GM23338 (cell line): ENCODE results near the gene PDIA5. TPM values are rescaled to one million over a fixed set of nuclear protein-coding genes. Genes with fewer than 3 reads are reported as not detected.

Source experiments
- CREB1 ChIP-seq: fragments of 250-450 bp; sonication (Bioruptor Pico); IDR thresholded peaks from 2 replicates; pipeline ENCODE4 v1.5.0; 2020; ENCODE audit warnings: low read depth, mild to moderate bottlenecking, moderate library complexity
- ETS1 ChIP-seq: IDR thresholded peaks from 2 replicates; pipeline ENCODE4 v1.6.1; 2016; ENCODE audit warnings: antibody characterized with exemption
- EZH2 ChIP-seq: fragments of 200-600 bp; sonication (generic); IDR thresholded peaks from one replicate; pipeline ENCODE4 v1.8.0; 2017; ENCODE audit warnings: antibody characterized with exemption, mild to moderate bottlenecking, low read depth; ENCODE audit not compliant: unreplicated experiment
- EZH2phosphoT487 ChIP-seq: fragments of 200-600 bp; sonication (generic); IDR thresholded peaks from one replicate; pipeline ENCODE4 v1.8.1; 2018; ENCODE audit warnings: antibody characterized with exemption; ENCODE audit not compliant: unreplicated experiment
- JUNB ChIP-seq: IDR thresholded peaks from one replicate; pipeline ENCODE4 v1.6.1; 2016; ENCODE audit warnings: antibody characterized with exemption; ENCODE audit not compliant: unreplicated experiment
- POLR2AphosphoS5 ChIP-seq: IDR thresholded peaks from 2 replicates; pipeline ENCODE4 v1.6.1; 2016; ENCODE audit warnings: antibody characterized with exemption, low read depth
- REST ChIP-seq: IDR thresholded peaks from one replicate; pipeline ENCODE4 v1.6.1; 2018; ENCODE audit warnings: antibody characterized with exemption; ENCODE audit not compliant: unreplicated experiment
- ZNF114 ChIP-seq: fragments of 250-450 bp; sonication (Bioruptor Pico); IDR thresholded peaks from 2 replicates; pipeline ENCODE4 v1.5.0; 2020; ENCODE audit warnings: mild to moderate bottlenecking, moderate library complexity
- ZNF331 ChIP-seq: fragments of 250-450 bp; sonication (Bioruptor Pico); IDR thresholded peaks from 2 replicates; pipeline ENCODE4 v1.5.0; 2020; ENCODE audit warnings: low read depth, mild to moderate bottlenecking, moderate library complexity
- ZNF462 ChIP-seq: fragments of 250-450 bp; sonication (Bioruptor Pico); IDR thresholded peaks from 2 replicates; pipeline ENCODE4 v1.5.0; 2020; ENCODE audit warnings: mild to moderate bottlenecking, moderate library complexity
- polyA plus RNA-seq: library from polyadenylated mRNA; unstranded; fragments of >200 nt; fragmentation: Nextera tagmentation; extraction: Ambion mirVana; gene quantifications from 2 replicates; pipeline ENCODE4 v1.2.1, GENCODE V29; 2016
- total RNA-seq: library from RNA; depleted of rRNA; stranded (reverse); fragments of >200 nt; shearing (Covaris generic); gene quantifications from 2 replicates; pipeline ENCODE4 v1.2.3, GENCODE V29; 2014

Gene PDIA5
- total and polyA plus RNA-seq, 2 experiments from 2014 or later: 22.9 to 28.1 TPM

GRCh38 chr3:123024056-123024455, 42.8 kb upstream of the PDIA5 start (continued):
- no peak for TF ChIP-seq ZNF462
- no peak for TF ChIP-seq ZNF114 (CRISPR knock-in tag)
- TF ChIP-seq JUNB: no peak
- TF ChIP-seq EZH2phosphoT487: no peak
- no peak for TF ChIP-seq ETS1
- no peak for TF ChIP-seq CREB1 (CRISPR knock-in tag)
- TF ChIP-seq ZNF331 (CRISPR knock-in tag): no peak
- TF ChIP-seq POLR2AphosphoS5: no peak
- TF ChIP-seq EZH2: no peak
- no peak for TF ChIP-seq REST
